NCI-H226 (cell line): ENCODE data around the gene ABHD5.
A peak's percentile ranks its signal among the peaks of the same experiment; 100 is the strongest.

Source experiments
- DNase-seq: peaks from one replicate; pipeline ENCODE4 v3.0.0-alpha.2; 2015

The ABHD5 gene

DNA sequence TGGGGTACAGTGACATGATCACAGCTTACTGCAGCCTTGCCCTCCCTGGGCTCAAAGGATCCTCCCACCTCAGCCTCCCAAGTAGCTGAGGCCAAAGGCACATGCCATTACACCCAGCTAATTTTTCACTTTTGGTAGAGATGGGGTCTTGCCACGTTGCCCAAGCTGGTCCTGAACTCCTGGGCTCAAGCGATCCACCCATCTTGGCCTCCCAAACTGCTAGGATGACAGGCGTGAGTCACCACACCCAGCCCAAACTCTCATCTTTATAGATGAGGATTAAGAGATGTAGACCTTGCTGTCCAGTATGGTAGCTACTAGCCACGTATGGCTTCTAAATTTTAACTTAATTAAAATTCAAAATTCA lies 4.4 kb upstream of the ABHD5 start:
- DNase-seq: no peak

DNA sequence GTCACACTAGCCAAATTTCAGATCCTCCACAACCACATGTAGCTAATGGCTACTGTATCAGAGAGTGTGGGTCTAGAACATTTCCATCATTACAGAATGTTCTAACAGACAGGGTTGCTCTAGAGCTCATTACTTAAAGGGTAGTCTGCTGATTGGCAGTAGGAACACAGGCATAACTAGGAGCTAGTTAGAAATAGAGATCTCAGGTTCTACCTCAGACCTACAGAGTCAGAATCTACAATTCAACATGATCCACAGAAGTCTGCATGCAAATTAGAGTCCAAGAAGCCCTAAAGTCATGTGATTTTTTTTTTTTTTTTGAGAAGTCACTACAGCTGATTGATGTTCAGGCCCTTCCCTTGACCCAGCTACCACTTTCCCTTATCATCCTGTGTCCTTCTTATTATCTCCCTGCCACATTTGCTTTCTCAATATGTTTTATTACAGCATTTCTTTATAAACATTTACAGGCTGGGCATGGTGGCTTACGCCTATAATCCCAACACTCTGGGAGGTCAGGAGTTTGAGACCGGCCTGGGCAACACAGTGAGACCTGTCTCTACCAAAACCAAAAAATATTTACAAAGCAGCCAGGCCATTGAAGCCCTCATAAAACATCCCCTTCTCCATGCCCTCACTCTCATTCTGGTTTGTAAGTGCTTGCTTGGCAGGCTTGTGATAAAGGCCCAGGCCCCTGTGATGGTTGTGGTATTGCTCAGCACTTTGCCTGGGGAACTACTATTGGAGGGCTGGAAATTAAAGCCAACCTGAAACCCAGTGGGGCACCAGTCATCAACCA lies 3.8 kb upstream of the ABHD5 start:
- no peak for DNase-seq

DNA sequence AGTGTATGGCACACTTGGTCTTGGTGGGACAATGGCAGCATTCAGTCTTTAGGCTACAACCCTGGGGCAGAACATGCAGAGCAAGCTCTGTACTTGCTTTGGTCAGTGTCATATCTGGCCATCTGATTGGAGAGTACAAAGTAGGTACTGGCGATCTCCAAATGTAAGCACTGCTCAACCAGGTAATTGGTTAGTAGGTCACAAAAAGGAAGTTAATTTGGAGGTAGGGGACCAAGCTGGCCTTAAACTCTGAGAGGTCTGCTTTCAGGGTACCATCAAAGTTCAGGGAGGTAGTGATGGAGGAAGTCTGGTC lies 3.3 kb upstream of the ABHD5 start:
- DNase-seq: no peak

DNA sequence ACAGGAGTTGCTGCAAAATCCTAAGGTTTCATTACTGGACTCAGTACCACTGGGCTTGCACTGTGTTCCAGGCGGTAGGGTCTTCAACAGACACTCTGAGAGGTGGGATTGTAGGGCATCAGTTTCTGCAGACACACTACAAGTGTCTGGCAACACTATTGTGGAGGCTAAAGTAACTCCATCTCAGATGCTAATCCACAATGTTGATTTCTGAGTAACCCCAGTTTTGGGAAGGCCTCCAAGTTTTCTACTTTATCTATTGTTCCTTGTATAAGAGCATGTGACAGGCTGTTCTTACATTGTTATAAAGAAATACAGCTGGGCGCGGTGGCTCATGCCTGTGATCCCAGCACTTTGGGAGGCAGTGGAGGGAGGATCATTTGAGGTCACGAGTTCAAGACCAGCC lies 2.5 kb upstream of the ABHD5 start:
- DNase-seq: no peak

DNA sequence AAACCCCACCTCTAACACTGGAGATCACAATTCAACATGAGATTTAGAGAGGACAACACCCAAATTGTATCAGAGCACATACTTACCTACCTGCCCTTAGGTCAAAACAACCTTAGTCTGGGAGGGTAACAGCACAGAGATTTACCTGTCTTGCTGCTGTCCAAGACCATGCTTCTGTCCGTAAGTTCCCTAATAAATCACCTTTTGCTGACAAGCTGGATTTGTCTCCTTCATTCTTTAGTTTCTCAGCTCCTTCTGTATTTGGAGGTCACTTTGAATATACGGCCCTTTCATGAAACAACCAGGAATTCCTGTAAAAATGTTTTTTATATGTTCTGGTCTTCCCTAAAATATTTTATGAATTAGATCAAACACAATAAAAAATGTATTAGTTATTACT lies 1.6 kb upstream of the ABHD5 start:
- DNase-seq: no peak

DNA sequence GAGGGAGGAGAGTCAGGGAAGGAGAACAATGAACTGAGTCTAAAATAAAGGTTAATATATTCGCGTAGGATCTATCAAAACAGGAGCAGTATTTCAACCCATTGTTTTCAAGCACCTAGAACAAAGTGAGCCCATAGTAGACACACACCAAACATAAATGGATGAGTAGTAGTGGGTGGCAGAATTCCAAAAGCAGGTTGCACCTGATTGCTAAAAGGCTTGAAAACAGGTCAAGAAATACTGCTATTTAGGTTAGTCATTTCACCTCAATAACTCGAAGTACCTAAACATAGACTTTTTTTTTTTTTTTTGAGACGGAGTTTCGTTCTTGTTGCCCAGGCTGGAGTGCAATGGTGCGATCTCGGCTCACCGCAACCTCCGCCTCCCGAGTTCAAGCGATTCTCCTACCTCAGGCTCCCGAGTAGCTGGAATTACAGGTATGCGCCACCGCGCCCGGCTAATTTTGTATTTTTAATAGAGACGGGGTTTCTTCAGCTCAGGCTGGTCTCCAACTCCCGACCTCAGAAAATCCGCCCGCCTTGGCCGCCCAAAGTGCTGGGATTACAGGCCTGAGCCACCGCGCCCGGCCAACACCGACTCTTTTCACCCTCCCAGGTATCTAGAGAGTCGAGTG lies 855 bp upstream of the ABHD5 start:
- no peak for DNase-seq

DNA sequence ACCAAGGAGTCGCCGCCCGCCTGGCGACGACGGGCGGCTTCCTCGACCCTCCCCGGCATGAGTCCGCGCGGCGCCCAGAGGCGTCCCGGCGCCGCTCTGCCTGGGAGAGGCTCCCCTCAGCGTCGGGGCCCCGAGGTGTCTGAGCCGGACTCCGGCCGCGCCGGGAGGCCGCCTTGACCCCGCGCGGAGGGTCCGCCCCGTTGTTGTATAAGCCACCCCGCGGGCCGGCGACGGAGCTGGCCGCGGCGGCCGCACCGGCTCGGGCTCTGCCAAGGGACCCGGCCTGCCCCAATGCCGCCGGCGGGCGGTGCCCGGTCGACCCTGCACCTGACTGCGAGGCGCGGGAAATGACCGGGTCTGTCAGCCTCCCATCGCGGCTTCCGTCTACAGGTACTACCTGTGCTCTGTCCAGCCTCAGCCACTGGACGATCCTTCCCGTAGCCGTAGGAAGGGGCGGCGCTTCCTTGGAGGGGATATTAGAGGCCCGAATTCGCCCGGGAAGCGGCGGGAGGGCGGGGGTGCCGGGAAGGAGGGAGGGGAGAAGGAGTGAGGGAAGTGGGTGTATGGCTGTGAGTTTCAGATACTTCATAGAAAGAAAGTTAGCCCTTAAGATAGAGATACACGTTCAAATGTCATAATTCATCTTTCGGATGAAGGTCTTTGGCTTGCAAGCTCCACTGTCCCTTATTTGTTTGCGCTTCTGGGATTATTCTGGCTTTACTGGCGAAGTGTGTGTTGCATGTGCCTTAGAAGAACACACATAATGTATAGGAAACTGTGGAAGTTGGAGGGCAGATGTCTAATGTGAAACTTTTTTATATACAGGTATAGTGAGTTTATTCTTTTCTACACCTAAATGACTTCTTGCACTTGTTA lies 620 bp downstream of the ABHD5 start:
- peak; percentile 52 for DNase-seq

DNA sequence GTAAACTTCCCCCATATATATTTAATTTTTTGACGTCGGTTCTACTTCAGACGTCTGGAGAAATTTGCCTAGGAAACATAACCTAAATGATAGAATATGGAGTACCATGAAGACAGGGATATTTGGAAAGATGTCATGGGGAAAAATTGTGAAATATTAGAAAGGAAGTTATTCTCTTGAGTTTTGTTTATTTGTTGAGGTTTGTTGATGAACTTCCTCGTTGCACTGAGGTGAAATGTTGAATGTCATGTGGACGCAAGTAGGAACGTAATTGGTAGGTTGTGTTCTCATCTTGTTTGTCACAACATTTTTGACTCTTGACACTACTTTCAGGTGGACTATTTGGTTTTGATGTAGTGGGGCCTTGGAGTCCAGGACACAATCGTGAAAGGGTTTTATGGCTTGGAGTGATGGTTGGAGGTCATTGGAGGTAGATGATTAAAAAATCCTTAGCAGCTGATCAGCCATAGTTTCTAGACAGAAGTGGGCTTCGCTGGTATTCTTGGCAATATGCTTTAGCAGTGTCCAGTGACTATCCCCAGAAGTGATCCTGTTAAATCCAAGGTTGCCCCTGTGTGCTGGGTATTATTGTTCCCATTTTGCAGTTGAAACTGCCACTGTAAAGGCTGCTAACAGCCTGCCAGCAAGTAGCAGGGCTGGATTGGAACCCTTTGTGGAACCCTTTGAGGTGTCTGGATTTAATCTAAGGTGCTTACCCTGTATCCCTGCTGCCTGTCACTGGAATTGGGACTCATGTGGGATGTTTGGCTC lies 1.5 kb downstream of the ABHD5 start:
- no peak for DNase-seq

DNA sequence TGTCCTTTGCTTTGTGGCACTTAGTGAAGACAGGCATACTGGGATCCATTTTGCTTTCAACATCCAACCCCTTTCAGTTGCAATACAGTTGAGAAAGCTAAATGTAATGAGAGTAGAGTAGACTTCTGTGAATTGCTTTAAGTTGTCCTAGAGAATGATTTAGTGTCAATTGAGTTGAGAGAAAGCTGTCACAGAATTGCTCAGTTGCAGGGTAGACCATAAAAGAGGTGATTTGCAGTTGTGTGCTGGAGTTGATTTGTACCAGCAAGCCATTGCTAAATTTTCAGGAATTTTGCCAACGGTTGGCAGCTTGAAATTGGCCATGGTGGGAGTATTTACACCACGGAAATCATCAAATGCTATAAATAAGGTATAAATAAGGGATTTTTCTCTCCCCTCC lies 2.2 kb downstream of the ABHD5 start:
- DNase-seq: no peak

DNA sequence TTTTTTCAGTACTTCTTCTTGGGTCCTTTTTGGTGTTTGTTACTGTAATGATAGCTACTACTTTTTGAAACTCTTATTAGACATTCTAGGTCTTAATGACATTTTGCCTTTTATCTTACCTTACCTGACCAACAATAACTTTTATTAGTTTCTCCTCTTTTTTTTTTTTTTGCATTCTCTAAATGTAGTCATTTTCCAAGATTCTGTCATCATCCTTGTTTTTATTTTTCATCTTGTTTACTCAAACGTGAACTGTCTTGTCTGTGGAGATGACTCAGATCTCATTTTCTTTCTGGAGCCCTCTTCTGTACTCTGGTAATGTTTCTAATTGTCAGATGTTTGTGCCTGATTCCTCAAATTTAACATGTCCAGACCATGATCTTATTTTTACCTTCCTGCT lies 2.9 kb downstream of the ABHD5 start:
- no peak for DNase-seq

DNA sequence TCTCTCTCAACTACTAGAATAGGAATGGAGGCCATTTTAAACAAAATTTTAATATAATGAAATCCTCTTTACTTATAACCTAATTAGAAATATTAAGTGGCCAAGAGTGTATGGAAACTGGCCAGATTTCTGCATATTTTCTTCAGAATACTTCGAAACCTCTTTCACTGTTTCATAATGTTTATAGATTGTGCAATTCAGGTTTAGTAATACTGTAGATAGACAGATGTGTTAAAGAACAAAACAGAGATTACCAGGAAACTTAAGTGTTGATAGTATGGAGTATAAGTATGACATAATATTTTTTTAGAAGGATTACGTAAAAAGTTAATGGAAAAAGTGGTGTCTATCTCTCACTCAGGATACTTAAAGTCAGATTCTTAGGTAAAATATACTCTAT lies 4.7 kb downstream of the ABHD5 start:
- peak; percentile 67 for DNase-seq

DNA sequence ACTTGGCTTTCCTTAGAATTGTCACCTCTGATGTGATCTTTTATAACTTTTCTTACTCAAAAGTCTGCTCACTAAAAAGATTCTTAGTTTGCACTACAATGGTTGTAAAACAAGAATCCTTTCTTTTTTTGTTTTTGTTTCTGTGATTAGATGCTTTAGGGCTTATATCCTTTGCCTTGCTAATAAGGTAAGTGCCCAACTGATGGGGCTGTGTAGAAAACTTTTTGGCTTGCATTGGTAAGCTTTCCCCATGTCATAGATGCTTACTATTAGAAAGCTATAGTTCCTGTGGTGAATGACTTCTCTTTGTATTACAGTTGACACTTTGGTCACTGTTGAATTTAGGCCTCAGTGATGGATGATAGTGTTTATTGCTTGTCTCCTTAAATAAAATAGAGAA lies 5.1 kb downstream of the ABHD5 start:
- DNase-seq: no peak

DNA sequence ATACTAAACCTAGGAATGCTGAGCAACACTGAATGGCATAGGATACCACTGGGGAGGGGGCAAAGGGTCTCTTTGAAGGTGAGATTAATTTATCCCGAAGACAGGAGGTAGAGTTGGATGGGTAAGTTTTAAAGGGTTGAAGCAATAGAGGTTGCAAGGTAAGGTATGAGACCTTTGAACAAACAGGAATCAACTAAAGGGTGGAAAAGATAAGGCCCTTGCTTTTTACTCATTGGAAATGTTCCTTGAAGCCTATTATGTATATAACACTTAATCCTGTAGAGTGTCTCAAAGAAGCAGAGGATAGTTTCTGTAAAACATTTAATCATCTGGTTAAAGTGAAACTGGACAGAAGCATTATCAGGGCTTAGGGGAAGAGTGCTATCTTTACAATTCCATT lies 5.7 kb downstream of the ABHD5 start:
- DNase-seq: no peak

DNA sequence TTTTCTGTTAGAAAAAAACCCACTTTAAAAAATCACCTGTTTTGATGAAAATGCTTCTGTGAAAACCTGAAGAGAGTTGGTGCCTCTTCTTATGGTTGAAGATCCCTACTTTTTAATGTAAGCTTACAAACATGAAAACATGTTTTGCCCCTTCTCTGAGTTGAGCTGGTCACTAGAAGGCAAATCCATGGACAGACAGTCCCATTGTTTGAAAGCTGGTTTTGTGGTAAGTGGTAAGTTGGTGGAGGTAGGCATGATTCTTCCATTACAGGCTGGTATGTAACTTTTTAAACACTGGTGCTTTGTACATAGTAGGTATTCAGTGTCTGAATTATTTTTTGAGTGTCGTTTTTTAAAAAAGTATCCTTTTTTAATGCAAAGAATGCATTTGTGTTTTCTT lies 6.1 kb downstream of the ABHD5 start:
- DNase-seq: no peak

DNA sequence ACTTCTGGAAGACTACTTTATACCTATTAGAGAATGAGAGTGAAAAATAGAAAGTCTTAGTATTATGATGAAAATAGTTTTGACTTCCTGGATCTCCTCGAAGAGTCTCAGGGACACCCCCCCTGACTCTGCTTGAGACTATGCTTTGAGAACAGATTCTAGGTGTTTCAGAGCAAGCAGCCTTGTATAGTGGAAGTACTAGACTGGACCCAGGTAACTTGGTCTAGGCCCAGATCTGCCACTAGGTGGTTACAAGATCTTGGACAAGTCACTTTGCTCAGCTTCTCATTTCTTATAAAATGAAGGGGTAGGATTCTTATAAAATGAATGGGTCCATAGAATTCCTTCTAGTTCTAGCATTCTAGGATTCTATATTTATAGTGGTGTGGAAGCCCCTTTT lies 9.1 kb downstream of the ABHD5 start:
- DNase-seq: peak; percentile 30

DNA sequence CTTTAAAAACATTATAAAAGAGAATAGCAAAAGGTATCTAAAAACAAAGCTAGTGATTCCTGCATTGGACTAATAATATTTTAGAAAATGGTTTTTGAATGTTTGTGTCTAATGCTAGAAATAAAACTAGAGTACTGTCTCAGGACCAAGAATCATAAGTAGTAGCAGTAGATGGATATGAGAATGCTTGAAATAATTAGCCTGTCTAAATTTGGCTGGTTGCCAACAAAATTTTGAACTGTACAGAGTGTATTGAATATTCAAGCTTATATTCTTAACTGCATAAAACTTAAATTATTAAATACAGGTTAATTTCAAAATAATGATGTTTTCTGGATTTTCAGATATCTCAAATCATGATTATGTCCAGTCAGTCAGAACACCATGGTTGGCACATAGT lies 14.0 kb downstream of the ABHD5 start:
- no peak for DNase-seq

DNA sequence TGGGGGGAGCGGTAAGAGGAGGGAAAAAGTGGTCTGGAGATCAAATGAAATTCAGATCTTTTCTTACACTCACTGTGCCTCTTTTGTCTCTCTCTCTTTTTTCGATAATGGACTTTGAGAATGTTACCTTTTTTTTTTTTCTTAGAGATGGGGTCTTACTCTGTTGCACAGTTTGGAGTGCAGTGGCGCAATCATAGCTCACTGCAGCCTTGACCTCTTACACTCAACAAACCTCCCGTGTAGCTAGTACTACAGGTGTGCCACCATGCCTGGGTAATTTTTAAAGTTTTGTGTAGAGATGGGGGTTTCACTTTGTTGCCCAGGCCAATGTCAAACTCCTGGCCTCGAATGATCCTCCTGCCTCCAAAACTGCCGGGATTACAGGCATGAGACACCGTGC lies 15.6 kb downstream of the ABHD5 start:
- no peak for DNase-seq

DNA sequence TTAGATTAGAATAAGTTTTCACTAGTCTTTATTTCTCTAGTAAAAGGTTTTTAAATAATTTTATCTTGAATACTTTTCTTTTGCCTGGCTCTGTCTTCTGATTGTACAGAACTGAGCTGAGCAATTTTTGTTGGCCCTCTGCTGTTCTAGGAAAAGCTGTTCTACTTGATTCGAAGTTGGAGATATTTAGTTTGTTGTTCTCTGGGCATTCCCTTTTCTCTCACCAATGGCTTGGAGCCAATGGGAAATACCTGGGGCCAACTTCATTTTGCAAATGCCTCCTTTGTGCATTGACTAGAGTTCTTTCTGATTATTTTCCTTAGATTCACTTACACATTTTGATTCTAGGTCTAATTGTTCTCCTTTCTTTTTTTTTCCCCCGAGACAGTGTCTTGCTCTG lies 16.5 kb downstream of the ABHD5 start:
- peak; percentile 27 for DNase-seq

DNA sequence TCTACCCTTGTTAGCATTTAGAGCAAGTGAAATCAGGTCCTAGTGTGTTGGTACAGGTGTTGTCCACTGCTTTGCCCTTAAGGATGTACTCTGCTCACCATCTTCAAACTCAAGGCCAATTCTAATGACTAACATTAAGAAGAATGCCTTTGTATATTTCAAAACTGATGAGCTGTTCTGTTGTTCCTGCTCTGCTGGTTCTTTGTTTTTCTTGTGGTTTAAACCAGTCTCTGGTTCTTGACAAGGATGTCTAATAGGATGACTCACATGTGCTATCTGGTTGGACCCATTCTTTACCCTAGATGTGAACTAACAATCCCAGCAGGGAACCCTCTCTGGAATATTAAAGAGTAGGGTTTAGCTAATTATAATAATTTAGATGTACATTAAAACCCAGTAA lies 17.3 kb downstream of the ABHD5 start:
- DNase-seq: peak; percentile 94

DNA sequence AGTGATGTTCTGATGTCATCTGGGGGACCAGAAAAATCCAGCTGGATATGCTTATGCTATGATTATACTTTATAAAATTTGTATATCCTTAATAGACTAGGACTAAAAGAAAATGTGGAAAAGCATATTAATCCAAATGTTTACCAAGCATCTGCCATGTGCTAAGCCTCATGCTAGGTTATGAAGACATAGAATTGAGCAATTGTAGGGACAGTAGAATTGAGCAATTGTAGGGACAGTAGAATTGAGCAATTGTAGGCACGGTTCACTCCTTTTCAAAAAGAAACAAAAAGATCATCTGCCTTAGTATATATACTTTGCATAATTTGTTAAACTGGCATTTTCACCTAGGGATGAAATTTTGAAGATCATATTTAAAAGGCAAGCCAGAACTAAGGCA lies 18.3 kb downstream of the ABHD5 start:
- no peak for DNase-seq

DNA sequence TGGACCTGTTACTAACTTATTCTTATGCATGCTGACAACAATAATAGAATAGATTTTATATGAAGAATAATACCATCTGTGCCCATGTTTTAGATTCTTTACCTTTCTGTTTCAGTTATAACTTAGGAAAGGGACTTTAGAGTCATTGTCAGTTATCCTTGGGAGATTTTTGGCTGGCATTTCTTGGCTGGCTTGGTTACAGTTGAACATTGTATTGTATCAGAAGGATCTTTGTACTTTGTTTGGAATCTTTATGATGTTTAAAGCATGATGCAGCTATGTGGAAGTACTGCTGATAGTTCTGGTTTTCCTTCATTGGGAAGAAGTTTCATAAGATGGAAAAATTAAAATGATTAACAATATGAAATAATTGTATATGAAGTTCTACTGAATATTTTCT lies 19.9 kb downstream of the ABHD5 start:
- no peak for DNase-seq

DNA sequence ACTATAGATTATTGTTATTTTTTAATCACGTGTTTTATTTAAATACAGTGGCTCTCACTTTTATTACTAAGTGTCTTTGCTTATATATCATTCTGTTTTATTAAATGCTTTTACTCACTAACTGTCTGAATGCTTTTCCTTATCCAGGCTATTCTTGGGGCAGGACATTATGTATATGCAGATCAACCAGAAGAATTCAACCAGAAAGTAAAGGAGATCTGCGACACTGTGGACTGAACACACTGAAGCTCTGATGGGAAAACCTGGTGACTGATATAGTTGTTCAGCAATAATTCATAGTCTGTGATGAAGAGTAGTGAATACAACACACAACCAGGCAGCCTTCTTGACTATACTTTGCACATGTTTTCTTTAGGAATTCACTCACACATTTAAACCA lies 27.6 kb downstream of the ABHD5 start:
- no peak for DNase-seq

DNA sequence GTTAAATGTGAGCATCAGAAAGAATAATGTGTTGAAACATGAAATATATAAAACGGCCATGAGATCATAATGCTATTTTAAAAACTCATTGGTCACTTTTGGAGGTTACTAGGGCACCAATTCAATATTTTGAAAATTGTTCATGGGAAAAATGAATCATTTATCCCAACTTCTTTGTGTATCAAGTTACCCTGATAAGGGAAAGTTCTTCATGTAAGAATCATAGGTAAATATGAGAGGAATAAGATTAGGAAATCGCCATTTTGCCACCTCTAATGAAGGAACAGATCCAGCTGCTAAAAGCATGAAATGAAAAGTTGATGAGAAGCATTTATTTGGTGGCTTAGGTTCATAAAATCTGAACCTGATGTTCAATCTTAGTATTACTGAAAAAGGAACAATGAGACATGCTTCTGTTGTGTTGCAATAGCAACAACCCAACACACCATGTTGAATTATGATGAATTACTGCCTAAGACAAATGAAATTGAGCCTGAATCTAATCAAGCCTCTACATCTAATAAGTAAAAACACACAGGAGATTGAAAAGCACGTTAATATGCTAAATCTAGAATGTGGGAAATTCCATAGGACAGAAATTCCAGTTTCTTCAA lies 32.5 kb downstream of the ABHD5 start:
- DNase-seq: peak; percentile 76
